Measurements from ENCODE around the gene PRR30.

PRR30 gene

GRCh38 chr2:27097341-27097740, 41.9 kb downstream of the PRR30 start:
- DNase-seq (ENCODE audit: low read depth, low spot score), result no peak

GRCh38 chr2:27096748-27097297, 42.4 kb downstream of the PRR30 start:
- no peaks in the 10 kb centered on the region for H3K36me3 ChIP-seq (ENCODE audit: insufficient read depth, low read length)
- no peaks in the 10 kb centered on the region for H3K9me3 ChIP-seq (ENCODE audit: low read depth, low read length)
- H3K27ac ChIP-seq, result 0 out of 2 replicates have a peak overlapping the region, but pooled peaks have one; percentile 27
- TF ChIP-seq POLR2AphosphoS5 (IDR thresholded peaks at IDR 0.05; ENCODE audit: borderline replicate concordance, low read depth, low read length) (no peak; the same call in 1 of the 2 replicates), EZH2 (IDR thresholded peaks at IDR 0.05) (no peak), FOXP2 (optimal IDR thresholded peaks at IDR 0.05; ENCODE audit: control extremely low read depth, extremely low read length, insufficient read depth) (no peak)
- no peak for DNase-seq (ENCODE audit: low read depth, low spot score)
- no peak overlapping the region for H3K4me3 ChIP-seq
- no peak overlapping the region for H3K9ac ChIP-seq (ENCODE audit: insufficient read length)

More at GRCh38 chr2:27097341-27097740, 41.9 kb downstream of the PRR30 start:
- Histone ChIP-seq H3K9ac (ENCODE audit: insufficient read length) (no peak overlapping the region), H3K4me3 (no peak overlapping the region), H3K27ac (no peak overlapping the region), H3K9me3 (ENCODE audit: low read depth, low read length) (no peaks in the 10 kb centered on the region), H3K36me3 (ENCODE audit: insufficient read depth, low read length) (no peaks in the 10 kb centered on the region)
- TF ChIP-seq FOXP2 (optimal IDR thresholded peaks at IDR 0.05; ENCODE audit: control extremely low read depth, extremely low read length, insufficient read depth) (no peak), POLR2AphosphoS5 (IDR thresholded peaks at IDR 0.05; ENCODE audit: borderline replicate concordance, low read depth, low read length) (no peak), EZH2 (IDR thresholded peaks at IDR 0.05) (no peak)

GRCh38 chr2:27095745-27096651, 43.2 kb downstream of the PRR30 start:
- Histone ChIP-seq H3K9me3 (ENCODE audit: low read depth, low read length) (no peaks in the 10 kb centered on the region), H3K27ac (0 out of 2 replicates have a peak overlapping the region, but pooled peaks have one; percentile 27), H3K4me3 (peak overlapping the region; percentile 46), H3K9ac (ENCODE audit: insufficient read length) (no peak overlapping the region), H3K36me3 (ENCODE audit: insufficient read depth, low read length) (no peaks in the 10 kb centered on the region)
- TF ChIP-seq POLR2AphosphoS5 (IDR thresholded peaks at IDR 0.05; ENCODE audit: borderline replicate concordance, low read depth, low read length) (peak; percentile 68), EZH2 (IDR thresholded peaks at IDR 0.05) (no peak)
- no peak for DNase-seq (ENCODE audit: low read depth, low spot score)

GRCh38 chr2:27095427-27095744, 43.8 kb downstream of the PRR30 start:
- no peak for TF ChIP-seq EZH2 (IDR thresholded peaks at IDR 0.05)
- TF ChIP-seq POLR2AphosphoS5 (IDR thresholded peaks at IDR 0.05; ENCODE audit: borderline replicate concordance, low read depth, low read length), result no peak
- no peak for TF ChIP-seq FOXP2 (optimal IDR thresholded peaks at IDR 0.05; ENCODE audit: control extremely low read depth, extremely low read length, insufficient read depth)
- Histone ChIP-seq H3K36me3 (ENCODE audit: insufficient read depth, low read length) (no peaks in the 10 kb centered on the region), H3K9me3 (ENCODE audit: low read depth, low read length) (no peaks in the 10 kb centered on the region), H3K9ac (ENCODE audit: insufficient read length) (no peak overlapping the region), H3K27ac (no peak overlapping the region), H3K4me3 (no peak overlapping the region)
- DNase-seq (ENCODE audit: low read depth, low spot score), result no peak

- Histone ChIP-seq H3K27ac (no peak overlapping the region), H3K9me3 (ENCODE audit: low read depth, low read length) (no peaks in the 10 kb centered on the region), H3K36me3 (ENCODE audit: insufficient read depth, low read length) (no peaks in the 10 kb centered on the region), H3K4me3 (no peak overlapping the region), H3K9ac (ENCODE audit: insufficient read length) (no peak overlapping the region)
- DNase-seq (ENCODE audit: low read depth, low spot score), result no peak
- TF ChIP-seq POLR2AphosphoS5 (IDR thresholded peaks at IDR 0.05; ENCODE audit: borderline replicate concordance, low read depth, low read length) (no peak), EZH2 (IDR thresholded peaks at IDR 0.05) (no peak), FOXP2 (optimal IDR thresholded peaks at IDR 0.05; ENCODE audit: control extremely low read depth, extremely low read length, insufficient read depth) (no peak)
Observed at GRCh38 chr2:27094353-27094984, 44.7 kb downstream of the PRR30 start.

GRCh38 chr2:27093430-27094352, 45.5 kb downstream of the PRR30 start:
- no peak for DNase-seq (ENCODE audit: low read depth, low spot score)

GRCh38 chr2:27092696-27093429, 46.3 kb downstream of the PRR30 start:
- Histone ChIP-seq H3K36me3 (ENCODE audit: insufficient read depth, low read length) (no peaks in the 10 kb centered on the region), H3K9me3 (ENCODE audit: low read depth, low read length) (no peaks in the 10 kb centered on the region), H3K27ac (no peak overlapping the region), H3K9ac (ENCODE audit: insufficient read length) (no peak overlapping the region), H3K4me3 (no peak overlapping the region)
- DNase-seq (ENCODE audit: low read depth, low spot score), result no peak
- TF ChIP-seq POLR2AphosphoS5 (IDR thresholded peaks at IDR 0.05; ENCODE audit: borderline replicate concordance, low read depth, low read length), result no peak
- no peak for TF ChIP-seq EZH2 (IDR thresholded peaks at IDR 0.05)

More at GRCh38 chr2:27093430-27094352, 45.5 kb downstream of the PRR30 start:
- Histone ChIP-seq H3K9me3 (ENCODE audit: low read depth, low read length) (no peaks in the 10 kb centered on the region), H3K27ac (no peak overlapping the region), H3K36me3 (ENCODE audit: insufficient read depth, low read length) (no peaks in the 10 kb centered on the region), H3K4me3 (no peak overlapping the region), H3K9ac (ENCODE audit: insufficient read length) (no peak overlapping the region)
- TF ChIP-seq FOXP2 (optimal IDR thresholded peaks at IDR 0.05; ENCODE audit: control extremely low read depth, extremely low read length, insufficient read depth), result no peak

Measured in SK-N-MC (cell line).